Prostate gland (tissue), 2 donors: ENCODE results near the gene PRDM16.

Source experiments
- POLR2A ChIP-seq: fragments of 450-650 bp; IDR thresholded peaks from one replicate; pipeline ENCODE4 v1.6.1; 2016; ENCODE audit warnings: antibody characterized with exemption, mild to moderate bottlenecking
- TF ChIP-seq, protein P1 (sequence below), 4 experiments: fragments of 200-600 bp in 2 of 4; fragments of 450-650 bp in 2 of 4; sonication (generic) in 2 of 4; IDR thresholded peaks; 1 replicate in 3 of 4; 2 replicates in 1 of 4; pipeline ENCODE4 v1.5.1; 2016 to 2019; ENCODE audit warnings: antibody characterized with exemption in 4 of 4, mild to moderate bottlenecking in 2 of 4, moderate library complexity in 2 of 4

GRCh38 chr1:3034162-3034561, 34.8 kb upstream of the PRDM16 start:
- TF ChIP-seq, protein P1, sequence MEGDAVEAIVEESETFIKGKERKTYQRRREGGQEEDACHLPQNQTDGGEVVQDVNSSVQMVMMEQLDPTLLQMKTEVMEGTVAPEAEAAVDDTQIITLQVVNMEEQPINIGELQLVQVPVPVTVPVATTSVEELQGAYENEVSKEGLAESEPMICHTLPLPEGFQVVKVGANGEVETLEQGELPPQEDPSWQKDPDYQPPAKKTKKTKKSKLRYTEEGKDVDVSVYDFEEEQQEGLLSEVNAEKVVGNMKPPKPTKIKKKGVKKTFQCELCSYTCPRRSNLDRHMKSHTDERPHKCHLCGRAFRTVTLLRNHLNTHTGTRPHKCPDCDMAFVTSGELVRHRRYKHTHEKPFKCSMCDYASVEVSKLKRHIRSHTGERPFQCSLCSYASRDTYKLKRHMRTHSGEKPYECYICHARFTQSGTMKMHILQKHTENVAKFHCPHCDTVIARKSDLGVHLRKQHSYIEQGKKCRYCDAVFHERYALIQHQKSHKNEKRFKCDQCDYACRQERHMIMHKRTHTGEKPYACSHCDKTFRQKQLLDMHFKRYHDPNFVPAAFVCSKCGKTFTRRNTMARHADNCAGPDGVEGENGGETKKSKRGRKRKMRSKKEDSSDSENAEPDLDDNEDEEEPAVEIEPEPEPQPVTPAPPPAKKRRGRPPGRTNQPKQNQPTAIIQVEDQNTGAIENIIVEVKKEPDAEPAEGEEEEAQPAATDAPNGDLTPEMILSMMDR (IDR thresholded peaks at IDR 0.05): no peak
- no peak for TF ChIP-seq POLR2A
